ENCODE measurements around the gene AZIN2. TPM values are rescaled to one million over a fixed set of nuclear protein-coding genes. Genes with fewer than 3 reads are reported as not detected.

AZIN2 gene
- total and polyA plus RNA-seq, 2 experiments from 2014 or later, result 2.8 to 4.4 TPM

DNA sequence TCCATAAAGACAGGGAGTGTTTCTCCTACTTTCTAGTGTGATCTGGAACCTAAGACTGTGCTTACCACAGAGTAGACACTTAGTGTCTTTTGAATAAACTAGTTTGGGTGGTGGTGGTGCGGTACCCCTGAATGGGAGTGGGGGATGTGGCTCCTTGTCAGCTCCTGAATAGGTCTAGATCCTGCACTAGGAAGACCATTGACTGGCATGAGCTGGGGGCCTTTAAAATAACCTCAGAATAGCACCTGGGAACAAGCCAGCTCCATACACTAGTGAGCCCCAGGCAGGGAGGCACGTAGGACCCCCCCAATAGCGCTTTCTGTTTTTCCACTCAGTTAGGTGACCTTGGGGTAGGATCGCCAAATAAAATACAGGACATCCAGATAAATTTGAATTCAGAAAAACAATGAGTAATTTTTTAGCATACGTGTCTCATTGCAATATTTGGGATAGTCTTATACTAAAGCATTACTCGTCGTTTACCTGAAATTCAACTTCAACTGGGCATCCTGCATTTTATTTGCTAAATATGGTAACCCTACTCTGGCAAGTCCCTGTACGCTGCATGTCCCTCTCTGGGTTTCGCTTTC lies 45.6 kb downstream of the AZIN2 start:
- TF ChIP-seq EZH2 (IDR thresholded peaks at IDR 0.05; ENCODE audit: insufficient read depth, poor library complexity, severe bottlenecking) (no peak), EZH2phosphoT487 (IDR thresholded peaks at IDR 0.05; ENCODE audit: insufficient read depth, low read depth) (no peak)
- Histone ChIP-seq H3F3A (ENCODE audit: insufficient read depth) (peaks cover 10% of the 10 kb centered on the region), H3K9ac (peak overlapping the region; percentile 97), H3K9me3 (ENCODE audit: low read depth) (no peaks in the 10 kb centered on the region), H3K27me3 (replicated peaks; ENCODE audit: insufficient read depth) (no peaks in the 10 kb centered on the region), H3K4me1 (ENCODE audit: insufficient read depth) (peaks cover 6% of the 10 kb centered on the region), H3K4me3 (peak overlapping the region; percentile 99), H2AFZ (peak overlapping the region; percentile 97), H3K9me2 (ENCODE audit: insufficient read depth) (no peaks in the 10 kb centered on the region), H3K79me2 (ENCODE audit: insufficient read depth) (peaks cover 14% of the 10 kb centered on the region; the same call in 1 of the 2 replicates), H4K20me1 (ENCODE audit: insufficient read depth) (no peaks in the 10 kb centered on the region), H3K27ac (peak overlapping the region; percentile 86), H3K4me2 (ENCODE audit: unreplicated experiment) (peak overlapping the region; percentile 86), H3K36me3 (ENCODE audit: low read depth) (no peaks in the 10 kb centered on the region)
- in situ Hi-C loops (cut with MboI), result no loop called here
- 18% methylated on average over 9 of the region's 9 CpGs for WGBS, 2 experiments (ENCODE audit: low coverage in 1 of 2, low lambda C conversion rate in 2 of 2, missing lambda C conversion rate in 2 of 2)
- peak; percentile 8 for DNase-seq

DNA sequence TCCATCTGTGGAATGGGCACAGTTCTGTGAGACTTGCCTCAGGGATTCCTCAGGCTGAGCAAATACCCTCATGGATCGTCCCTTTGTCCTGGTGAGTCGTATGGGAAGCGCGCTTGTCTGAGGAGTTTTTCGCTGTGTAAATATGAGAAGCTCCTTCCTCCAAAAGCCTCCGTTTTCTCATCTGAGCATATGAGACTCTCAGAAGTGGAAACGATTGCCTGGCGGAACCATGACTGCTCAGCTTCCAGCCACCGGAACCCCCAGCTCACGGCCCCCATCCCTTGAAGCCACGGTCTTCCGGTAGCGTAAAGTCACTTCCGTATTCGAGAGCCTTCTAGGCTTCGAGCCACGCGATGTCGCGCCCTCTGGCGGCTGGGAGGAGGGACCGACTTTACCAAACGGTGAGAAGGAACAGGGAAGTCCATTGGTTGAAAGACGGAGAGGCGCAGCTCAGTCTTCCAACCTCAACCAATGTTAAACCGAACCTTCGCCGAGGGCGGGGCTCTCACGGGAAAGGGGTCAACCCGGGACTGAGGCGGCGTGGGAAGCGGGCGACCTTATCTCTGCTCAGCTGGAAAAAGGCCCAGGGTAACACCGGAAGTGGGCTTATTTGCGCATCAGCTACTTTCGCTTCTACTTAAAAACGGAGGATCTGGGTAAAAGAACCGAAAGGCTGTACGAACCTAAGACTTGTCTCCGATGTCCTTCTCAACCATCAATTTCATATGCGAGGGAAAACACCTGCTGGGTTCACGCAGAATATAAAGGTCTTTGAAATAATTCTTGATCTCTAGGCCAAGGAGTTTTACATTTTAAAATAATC lies 46.3 kb downstream of the AZIN2 start:
- Histone ChIP-seq H3K4me2 (ENCODE audit: unreplicated experiment) (peak overlapping the region; percentile 86), H3K27me3 (replicated peaks; ENCODE audit: insufficient read depth) (no peaks in the 10 kb centered on the region), H3K9me2 (ENCODE audit: insufficient read depth) (no peaks in the 10 kb centered on the region), H3K4me1 (ENCODE audit: insufficient read depth) (peaks cover 6% of the 10 kb centered on the region), H3K9ac (peak overlapping the region; percentile 97), H3K79me2 (ENCODE audit: insufficient read depth) (peaks cover 14% of the 10 kb centered on the region; the same call in 1 of the 2 replicates), H3K36me3 (ENCODE audit: low read depth) (no peaks in the 10 kb centered on the region), H3K4me3 (peak overlapping the region; percentile 99), H3K9me3 (ENCODE audit: low read depth) (no peaks in the 10 kb centered on the region), H2AFZ (peak overlapping the region; percentile 97), H4K20me1 (ENCODE audit: insufficient read depth) (no peaks in the 10 kb centered on the region), H3K27ac (peak overlapping the region; percentile 86), H3F3A (ENCODE audit: insufficient read depth) (peaks cover 10% of the 10 kb centered on the region)
- DNase-seq, result peak; percentile 99
- 4 to 5% methylated on average over 44 of the region's 44 CpGs for WGBS, 2 experiments (ENCODE audit: low coverage in 1 of 2, low lambda C conversion rate in 2 of 2, missing lambda C conversion rate in 2 of 2)
- TF ChIP-seq EZH2 (IDR thresholded peaks at IDR 0.05; ENCODE audit: insufficient read depth, poor library complexity, severe bottlenecking) (no peak), EZH2phosphoT487 (IDR thresholded peaks at IDR 0.05; ENCODE audit: insufficient read depth, low read depth) (no peak)
- in situ Hi-C loops (cut with MboI), result no loop called here

GRCh38 chr1:33128781-33129180 lies 47.8 kb downstream of the AZIN2 start:
- Histone ChIP-seq H3K36me3 (ENCODE audit: low read depth) (no peaks in the 10 kb centered on the region), H3F3A (ENCODE audit: insufficient read depth) (peaks cover 3% of the 10 kb centered on the region; the same call in 1 of the 2 replicates), H4K20me1 (ENCODE audit: insufficient read depth) (no peaks in the 10 kb centered on the region), H3K27me3 (replicated peaks; ENCODE audit: insufficient read depth) (no peaks in the 10 kb centered on the region), H3K9me2 (ENCODE audit: insufficient read depth) (no peaks in the 10 kb centered on the region), H3K9me3 (ENCODE audit: low read depth) (no peaks in the 10 kb centered on the region), H3K9ac (no peak overlapping the region), H2AFZ (no peak overlapping the region), H3K4me2 (ENCODE audit: unreplicated experiment) (no peak overlapping the region), H3K4me1 (ENCODE audit: insufficient read depth) (peaks cover 6% of the 10 kb centered on the region), H3K4me3 (no peak overlapping the region), H3K79me2 (ENCODE audit: insufficient read depth) (peaks cover 14% of the 10 kb centered on the region; the same call in 1 of the 2 replicates), H3K27ac (no peak overlapping the region)
- DNase-seq, result no peak
- in situ Hi-C loops (cut with MboI), result no loop called here
- no peak for TF ChIP-seq EZH2 (IDR thresholded peaks at IDR 0.05; ENCODE audit: insufficient read depth, poor library complexity, severe bottlenecking)
- no peak for TF ChIP-seq EZH2phosphoT487 (IDR thresholded peaks at IDR 0.05; ENCODE audit: insufficient read depth, low read depth)
- WGBS, 2 experiments (ENCODE audit: low coverage in 1 of 2, low lambda C conversion rate in 2 of 2, missing lambda C conversion rate in 2 of 2), result 63 to 70% methylated on average over 4 of the region's 4 CpGs

DNA sequence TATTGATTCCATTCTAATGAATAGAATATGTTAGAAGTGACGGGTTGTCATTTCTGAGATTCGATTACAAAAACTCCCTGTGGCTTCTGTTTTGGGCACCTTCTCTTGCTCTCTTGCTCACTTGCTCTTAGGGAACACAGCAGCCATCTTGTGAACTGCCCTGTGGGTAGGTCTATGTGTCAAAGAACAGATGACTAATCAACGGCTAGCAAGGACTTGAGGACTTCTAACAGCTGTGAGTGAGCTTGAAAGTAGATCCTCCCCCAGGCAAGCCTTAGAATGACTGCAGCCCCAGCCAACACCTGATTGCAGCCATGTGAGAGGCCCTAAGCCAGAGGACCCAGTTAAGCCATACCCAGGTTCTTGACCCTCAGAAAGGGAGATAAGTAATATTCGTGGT lies 49.3 kb downstream of the AZIN2 start:
- in situ Hi-C loops (cut with MboI), result no loop called here
- Histone ChIP-seq H2AFZ (no peak overlapping the region), H3K79me2 (ENCODE audit: insufficient read depth) (peaks cover 14% of the 10 kb centered on the region; the same call in 1 of the 2 replicates), H3K4me3 (no peak overlapping the region), H3K4me1 (ENCODE audit: insufficient read depth) (peaks cover 6% of the 10 kb centered on the region), H3K27ac (no peak overlapping the region), H3K9me3 (ENCODE audit: low read depth) (no peaks in the 10 kb centered on the region), H3F3A (ENCODE audit: insufficient read depth) (peaks cover 2% of the 10 kb centered on the region; the same call in 1 of the 2 replicates), H3K9me2 (ENCODE audit: insufficient read depth) (no peaks in the 10 kb centered on the region), H4K20me1 (ENCODE audit: insufficient read depth) (no peaks in the 10 kb centered on the region), H3K9ac (no peak overlapping the region), H3K4me2 (ENCODE audit: unreplicated experiment) (no peak overlapping the region), H3K27me3 (replicated peaks; ENCODE audit: insufficient read depth) (no peaks in the 10 kb centered on the region), H3K36me3 (ENCODE audit: low read depth) (no peaks in the 10 kb centered on the region)
- peak; percentile 38 for DNase-seq
- no peak for TF ChIP-seq EZH2 (IDR thresholded peaks at IDR 0.05; ENCODE audit: insufficient read depth, poor library complexity, severe bottlenecking)
- no peak for TF ChIP-seq EZH2phosphoT487 (IDR thresholded peaks at IDR 0.05; ENCODE audit: insufficient read depth, low read depth)
- 49 to 65% methylated on average over 4 of the region's 4 CpGs for WGBS, 2 experiments (ENCODE audit: low coverage in 1 of 2, low lambda C conversion rate in 2 of 2, missing lambda C conversion rate in 2 of 2)
